IMR-90 (cell line): ENCODE results near the gene MSI2. TPM values are rescaled to one million over a fixed set of nuclear protein-coding genes. Genes with fewer than 3 reads are reported as not detected.

Experiments
- ATAC-seq: fragments of 200-7000 bp; cut with Tn5 transposase; 2 replicates; pipeline ENCODE4 v1.9.1; 2020; ENCODE audit warnings: low read depth, mild to moderate bottlenecking, moderate library complexity
- BruUV-seq: library from RNA; stranded (reverse); fragments of 400-500 nt; replicated peaks from 2 replicates; lab custom pipeline; 2021; lab: Mats Ljungman, UMichigan
- CTCF ChIA-PET: fragments of 300-600 bp; formaldehyde crosslinking; extraction: SDS; loops from one replicate; lab custom pipeline; 2021; ENCODE audit warnings: antibody characterized with exemption; lab: Yijun Ruan, JAX
- POLR2A ChIA-PET: fragments of 300-600 bp; sonication (Branson Sonifier 250); formaldehyde crosslinking; loops from one replicate; lab custom pipeline; 2022; ENCODE audit warnings: antibody characterized with exemption; ENCODE audit not compliant: unreplicated experiment; lab: Charles Lee
- DNase-seq: peaks from one replicate; pipeline ENCODE4 v3.0.0; 2013
- H2AFZ ChIP-seq: replicated peaks from 2 replicates; pipeline ENCODE3; 2013; ENCODE audit warnings: low read length, mild to moderate bottlenecking; ENCODE audit not compliant: poor library complexity
- H2AK5ac ChIP-seq: 2 replicates; pipeline ENCODE4 v1.6.1; 2013; ENCODE audit warnings: low read depth, low read length, inconsistent platforms
- H2AK9ac ChIP-seq: replicated peaks from 2 replicates; pipeline ENCODE3; 2013; ENCODE audit warnings: mild to moderate bottlenecking, low read depth, low read length, moderate library complexity; ENCODE audit not compliant: poor library complexity
- H2BK120ac ChIP-seq: 2 replicates; pipeline ENCODE4 v1.6.1; 2013; ENCODE audit warnings: low read depth, low read length, inconsistent platforms
- H2BK15ac ChIP-seq: 3 replicates; pipeline ENCODE4 v1.6.1; 2013; ENCODE audit warnings: low read depth, low read length, inconsistent platforms
- H2BK20ac ChIP-seq: 2 replicates; pipeline ENCODE4 v1.6.1; 2013; ENCODE audit warnings: low read depth, mild to moderate bottlenecking, inconsistent platforms, low read length, moderate library complexity
- H2BK5ac ChIP-seq: 2 replicates; pipeline ENCODE4 v1.6.1; 2013; ENCODE audit warnings: mild to moderate bottlenecking, low read depth, low read length, inconsistent platforms; ENCODE audit not compliant: poor library complexity, severe bottlenecking
- H3K14ac ChIP-seq: replicated peaks from 2 replicates; pipeline ENCODE4 v1.6.1; 2013; ENCODE audit warnings: low read depth, low read length, inconsistent platforms
- H3K18ac ChIP-seq: 2 replicates; pipeline ENCODE4 v1.6.1; 2013; ENCODE audit warnings: low read depth, low read length, control low read depth
- H3K23ac ChIP-seq: 2 replicates; pipeline ENCODE4 v1.6.1; 2013; ENCODE audit warnings: low read depth, low read length, inconsistent platforms
- H3K27ac ChIP-seq: 2 replicates; pipeline ENCODE4 v1.5.1; 2013; ENCODE audit warnings: mild to moderate bottlenecking, control low read depth, low read length; ENCODE audit not compliant: insufficient read depth
- H3K27me3 ChIP-seq: 2 replicates; pipeline ENCODE4 v1.6.1; 2013; ENCODE audit warnings: low read length; ENCODE audit not compliant: control insufficient read depth, insufficient read depth
- H3K36me3 ChIP-seq: 2 replicates; pipeline ENCODE4 v1.6.1; 2013; ENCODE audit warnings: low read length, mixed read lengths; ENCODE audit not compliant: control insufficient read depth, insufficient read depth
- H3K4ac ChIP-seq: 2 replicates; pipeline ENCODE4 v1.6.1; 2013; ENCODE audit warnings: low read depth, low read length, inconsistent platforms
- H3K4me1 ChIP-seq: 2 replicates; pipeline ENCODE4 v1.6.1; 2013; ENCODE audit warnings: low read length, mixed read lengths; ENCODE audit not compliant: control insufficient read depth, insufficient read depth
- H3K4me2 ChIP-seq: 2 replicates; pipeline ENCODE4 v1.6.1; 2013; ENCODE audit warnings: low read depth, mild to moderate bottlenecking, control low read depth, low read length, moderate library complexity
- H3K4me3 ChIP-seq: 2 replicates; pipeline ENCODE4 v1.5.1; 2013; ENCODE audit warnings: low read depth, mild to moderate bottlenecking, control low read depth, low read length, moderate library complexity; ENCODE audit not compliant: insufficient read depth
- H3K56ac ChIP-seq: 2 replicates; pipeline ENCODE4 v1.6.1; 2013; ENCODE audit warnings: low read length, inconsistent platforms; ENCODE audit not compliant: insufficient read depth; ENCODE audit errors: extremely low read depth
- H3K79me1 ChIP-seq, 2 experiments: 2 replicates each; pipeline ENCODE4 v1.6.1; 2013; ENCODE audit warnings: low read length in 2 of 2, inconsistent platforms in 1 of 2, low read depth in 1 of 2
- H3K9ac ChIP-seq: 2 replicates; pipeline ENCODE4 v1.6.1; 2013; ENCODE audit warnings: low read depth, low read length, control low read depth
- H3K9me1 ChIP-seq: 2 replicates; pipeline ENCODE4 v1.6.1; 2013; ENCODE audit warnings: low read length, inconsistent platforms; ENCODE audit not compliant: insufficient read depth
- H3K9me3 ChIP-seq: 2 replicates; pipeline ENCODE4 v1.6.1; 2013; ENCODE audit warnings: low read length; ENCODE audit not compliant: control insufficient read depth, insufficient read depth
- H4K20me1 ChIP-seq: 2 replicates; pipeline ENCODE4 v1.6.1; 2013; ENCODE audit warnings: low read length, inconsistent platforms; ENCODE audit not compliant: insufficient read depth
- H4K5ac ChIP-seq: 2 replicates; pipeline ENCODE4 v1.6.1; 2013; ENCODE audit warnings: mild to moderate bottlenecking, low read depth, low read length, control low read depth
- H4K8ac ChIP-seq, 2 experiments: 2 replicates each; pipeline ENCODE4 v1.6.1; 2013; ENCODE audit warnings: low read depth in 2 of 2, low read length in 2 of 2, control low read depth in 1 of 2, inconsistent platforms in 1 of 2
- H4K91ac ChIP-seq: 2 replicates; pipeline ENCODE4 v1.6.1; 2013; ENCODE audit warnings: low read depth, low read length, inconsistent platforms; ENCODE audit not compliant: insufficient read depth
- BHLHE40 ChIP-seq: fragments of 150-350 bp; IDR thresholded peaks from 2 replicates; pipeline ENCODE4 v1.6.1; 2016; ENCODE audit warnings: mild to moderate bottlenecking, low read depth, low read length
- CEBPB ChIP-seq: IDR thresholded peaks from 2 replicates; pipeline ENCODE4 v1.6.1; 2012; ENCODE audit warnings: low read depth, low read length, improper control_type of control experiment
- CHD1 ChIP-seq: IDR thresholded peaks from 2 replicates; pipeline ENCODE4 v1.6.1; 2012; ENCODE audit warnings: low read depth, low read length, improper control_type of control experiment
- FOS ChIP-seq: fragments of 150-350 bp; IDR thresholded peaks from 2 replicates; pipeline ENCODE4 v1.6.1; 2016; ENCODE audit warnings: low read depth, low read length
- MAFK ChIP-seq: IDR thresholded peaks from 2 replicates; pipeline ENCODE4 v1.6.1; 2012; ENCODE audit warnings: low read depth, low read length, improper control_type of control experiment
- MAZ ChIP-seq: IDR thresholded peaks from 2 replicates; pipeline ENCODE4 v1.6.1; 2012; ENCODE audit warnings: low read depth, mild to moderate bottlenecking, low read length, improper control_type of control experiment, moderate library complexity, borderline replicate concordance
- MXI1 ChIP-seq: IDR thresholded peaks from 2 replicates; pipeline ENCODE4 v1.6.1; 2012; ENCODE audit warnings: low read depth, mild to moderate bottlenecking, low read length, moderate library complexity, borderline replicate concordance
- NFE2L2 ChIP-seq: fragments of 150-350 bp; IDR thresholded peaks from 2 replicates; pipeline ENCODE4 v1.6.1; 2016; ENCODE audit warnings: low read depth, mild to moderate bottlenecking, low read length
- POLR2A ChIP-seq: IDR thresholded peaks from 2 replicates; pipeline ENCODE4 v1.6.1; 2012; ENCODE audit warnings: mild to moderate bottlenecking, low read depth, low read length
- RAD21 ChIP-seq: IDR thresholded peaks from 2 replicates; pipeline ENCODE4 v1.6.1; 2012; ENCODE audit warnings: low read length, improper control_type of control experiment
- RCOR1 ChIP-seq: IDR thresholded peaks from 2 replicates; pipeline ENCODE4 v1.6.1; 2012; ENCODE audit warnings: mild to moderate bottlenecking, low read length, improper control_type of control experiment; ENCODE audit not compliant: insufficient replicate concordance
- RFX5 ChIP-seq: IDR thresholded peaks from 2 replicates; pipeline ENCODE4 v1.8.0; 2012; ENCODE audit warnings: low read depth, mild to moderate bottlenecking, low read length, moderate library complexity
- SMC3 ChIP-seq: fragments of 150-350 bp; IDR thresholded peaks from 2 replicates; pipeline ENCODE4 v1.6.1; 2016; ENCODE audit warnings: low read depth, mild to moderate bottlenecking, antibody characterized with exemption, low read length, moderate library complexity
- WGBS, 2 experiments: methylation state at CpG; one replicate each; pipeline versions ENCODE4 v1.1.5 to v1.1.7; 2013; ENCODE audit warnings: missing lambda C conversion rate in 2 of 2; ENCODE audit not compliant: insufficient read length in 1 of 2; ENCODE audit errors: extremely low coverage in 2 of 2; 5-methylcytosine and 5-hydroxymethylcytosine counted together
- dilution Hi-C: fragments of 300-500 bp; cut with HindIII; formaldehyde crosslinking; loops from one replicate; pipeline ENCODE4 v1.14.3; 2018; ENCODE audit warnings: low sequenced_read_pairs; ENCODE audit not compliant: unreplicated experiment
- in situ Hi-C: fragments of 300-500 bp; cut with MboI; formaldehyde crosslinking; loops from 3 replicates; pipeline ENCODE4 v1.14.3; 2019; ENCODE audit warnings: low sequenced_read_pairs, inconsistent platforms, mixed read lengths
- intact Hi-C: fragments of 100-400 bp; cut with micrococcal nuclease; formaldehyde crosslinking; loops from 2 replicates; pipeline ENCODE4 v1.10.0; 2022
- polyA plus RNA-seq, 3 experiments: library from polyadenylated mRNA; depleted of rRNA; stranded (reverse); fragments of >200 nt; gene quantifications; 2 replicates each; pipeline ENCODE4 v1.2.3, GENCODE V29; 2012; ENCODE audit warnings: low replicate concordance in 1 of 3
- total RNA-seq: library from RNA; depleted of rRNA; stranded (reverse); fragments of >200 nt; gene quantifications from 2 replicates; pipeline ENCODE4 v1.2.3, GENCODE V29; 2012
- TF ChIP-seq, protein P1 (sequence below): fragments of 150-350 bp; IDR thresholded peaks from 2 replicates; pipeline ENCODE4 v1.6.1; 2017; ENCODE audit warnings: mild to moderate bottlenecking, antibody characterized with exemption, low read length, low read depth
- TF ChIP-seq, protein P2 (sequence below): fragments of 150-350 bp; IDR thresholded peaks from 2 replicates; pipeline ENCODE4 v1.6.1; 2016; ENCODE audit warnings: low read depth, mild to moderate bottlenecking, low read length, moderate library complexity, borderline replicate concordance
- TF ChIP-seq, protein P3 (sequence below): conservative IDR thresholded peaks from 2 replicates; pipeline ENCODE4 v1.5.1; 2012; ENCODE audit warnings: mild to moderate bottlenecking, low read depth, low read length, improper control_type of control experiment

Gene MSI2
- total and polyA plus RNA-seq, 2 of the 4 experiments (the other 2 are of a cell fraction): 13.0 to 16.0 TPM

DNA sequence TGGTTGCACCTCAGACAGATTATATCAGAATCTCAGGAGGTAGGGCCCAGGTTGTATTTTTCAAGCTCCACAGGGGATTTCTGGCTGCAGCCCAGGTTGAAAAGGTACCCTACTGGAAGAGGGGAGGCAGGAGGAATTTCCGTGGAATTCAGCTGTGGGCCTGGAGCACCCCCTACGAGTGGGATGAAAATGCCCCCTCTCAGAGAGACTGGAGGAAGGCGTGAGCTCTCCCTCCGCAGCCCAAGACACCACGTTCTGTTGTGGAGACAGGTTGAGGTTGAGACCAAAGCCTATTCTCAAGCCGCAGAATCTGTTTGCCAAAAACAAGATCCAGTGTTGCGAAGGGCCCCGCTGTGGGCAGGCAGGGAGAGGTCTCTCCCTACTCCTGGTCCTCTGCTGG is 386.7 kb downstream of the MSI2 start:
- ChIA-PET POLR2A (no interaction called here), CTCF (no interaction called here)
- Histone ChIP-seq H3K4me3 (no peak overlapping the region), H2AFZ (no peak overlapping the region), H2BK5ac (no peak overlapping the region), H3K18ac (no peak overlapping the region), H2BK20ac (no peak overlapping the region), H3K27me3 (no peaks in the 10 kb centered on the region), H3K79me1 (no peaks in the 10 kb centered on the region), H4K91ac (no peak overlapping the region), H3K9me3 (no peaks in the 10 kb centered on the region), H2BK15ac (no peak overlapping the region), H4K20me1 (no peaks in the 10 kb centered on the region), H3K9ac (no peak overlapping the region), H3K56ac (no peak overlapping the region), H4K5ac (no peak overlapping the region), H3K4me2 (no peak overlapping the region), H2AK9ac (no peak overlapping the region), H3K27ac (no peak overlapping the region), H3K4me1 (peaks cover 5% of the 10 kb centered on the region; the same call in 1 of the 2 replicates), H2AK5ac (no peak overlapping the region), H4K8ac (no peak overlapping the region), H3K36me3 (no peaks in the 10 kb centered on the region), H3K23ac (no peak overlapping the region), H3K14ac (no peak overlapping the region), H2BK120ac (no peak overlapping the region), H3K9me1 (peaks cover 5% of the 10 kb centered on the region; the same call in 1 of the 2 replicates), H3K4ac (no peak overlapping the region)
- no TSS peak for BruUV-seq
- dilution Hi-C loops (no loop called here), intact Hi-C loops (no loop called here), in situ Hi-C loops (no loop called here)
- WGBS, 2 experiments: 80% methylated on average over 1 of the region's 8 CpGs; no CpG with 5 or more reads in 1 of the 2 experiments
- ATAC-seq (no peak), DNase-seq (no peak)
- no peak for TF ChIP-seq SMC3
- no peak for TF ChIP-seq MAZ
- no peak for TF ChIP-seq POLR2A
- TF ChIP-seq, protein P1, sequence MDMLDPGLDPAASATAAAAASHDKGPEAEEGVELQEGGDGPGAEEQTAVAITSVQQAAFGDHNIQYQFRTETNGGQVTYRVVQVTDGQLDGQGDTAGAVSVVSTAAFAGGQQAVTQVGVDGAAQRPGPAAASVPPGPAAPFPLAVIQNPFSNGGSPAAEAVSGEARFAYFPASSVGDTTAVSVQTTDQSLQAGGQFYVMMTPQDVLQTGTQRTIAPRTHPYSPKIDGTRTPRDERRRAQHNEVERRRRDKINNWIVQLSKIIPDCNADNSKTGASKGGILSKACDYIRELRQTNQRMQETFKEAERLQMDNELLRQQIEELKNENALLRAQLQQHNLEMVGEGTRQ: no peak
- TF ChIP-seq FOS: no peak
- no peak for TF ChIP-seq MXI1
- TF ChIP-seq, protein P2, sequence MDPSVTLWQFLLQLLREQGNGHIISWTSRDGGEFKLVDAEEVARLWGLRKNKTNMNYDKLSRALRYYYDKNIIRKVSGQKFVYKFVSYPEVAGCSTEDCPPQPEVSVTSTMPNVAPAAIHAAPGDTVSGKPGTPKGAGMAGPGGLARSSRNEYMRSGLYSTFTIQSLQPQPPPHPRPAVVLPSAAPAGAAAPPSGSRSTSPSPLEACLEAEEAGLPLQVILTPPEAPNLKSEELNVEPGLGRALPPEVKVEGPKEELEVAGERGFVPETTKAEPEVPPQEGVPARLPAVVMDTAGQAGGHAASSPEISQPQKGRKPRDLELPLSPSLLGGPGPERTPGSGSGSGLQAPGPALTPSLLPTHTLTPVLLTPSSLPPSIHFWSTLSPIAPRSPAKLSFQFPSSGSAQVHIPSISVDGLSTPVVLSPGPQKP: no peak
- TF ChIP-seq CEBPB: no peak
- no peak for TF ChIP-seq NFE2L2
- no peak for TF ChIP-seq BHLHE40
- no peak for TF ChIP-seq MAFK
- no peak for TF ChIP-seq RAD21
- no peak for TF ChIP-seq RFX5
- TF ChIP-seq RCOR1: no peak
- TF ChIP-seq CHD1: no peak
- TF ChIP-seq, protein P3, sequence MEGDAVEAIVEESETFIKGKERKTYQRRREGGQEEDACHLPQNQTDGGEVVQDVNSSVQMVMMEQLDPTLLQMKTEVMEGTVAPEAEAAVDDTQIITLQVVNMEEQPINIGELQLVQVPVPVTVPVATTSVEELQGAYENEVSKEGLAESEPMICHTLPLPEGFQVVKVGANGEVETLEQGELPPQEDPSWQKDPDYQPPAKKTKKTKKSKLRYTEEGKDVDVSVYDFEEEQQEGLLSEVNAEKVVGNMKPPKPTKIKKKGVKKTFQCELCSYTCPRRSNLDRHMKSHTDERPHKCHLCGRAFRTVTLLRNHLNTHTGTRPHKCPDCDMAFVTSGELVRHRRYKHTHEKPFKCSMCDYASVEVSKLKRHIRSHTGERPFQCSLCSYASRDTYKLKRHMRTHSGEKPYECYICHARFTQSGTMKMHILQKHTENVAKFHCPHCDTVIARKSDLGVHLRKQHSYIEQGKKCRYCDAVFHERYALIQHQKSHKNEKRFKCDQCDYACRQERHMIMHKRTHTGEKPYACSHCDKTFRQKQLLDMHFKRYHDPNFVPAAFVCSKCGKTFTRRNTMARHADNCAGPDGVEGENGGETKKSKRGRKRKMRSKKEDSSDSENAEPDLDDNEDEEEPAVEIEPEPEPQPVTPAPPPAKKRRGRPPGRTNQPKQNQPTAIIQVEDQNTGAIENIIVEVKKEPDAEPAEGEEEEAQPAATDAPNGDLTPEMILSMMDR: no peak
